Esophagus muscularis mucosa (tissue), 3 donors: ENCODE results near the gene ERGIC2.

Source experiments
- CTCF ChIP-seq, 3 experiments: fragments of 200-600 bp in 2 of 3; fragments of 450-650 bp in 1 of 3; sonication (generic) in 2 of 3; IDR thresholded peaks; one replicate each; pipeline ENCODE4 v1.5.1; 2017 to 2019; ENCODE audit warnings: antibody characterized with exemption in 3 of 3, mild to moderate bottlenecking in 2 of 3, moderate library complexity in 1 of 3
- POLR2A ChIP-seq: fragments of 450-650 bp; IDR thresholded peaks from one replicate; pipeline ENCODE4 v1.6.1; 2017; ENCODE audit warnings: antibody characterized with exemption, moderate library complexity, mild to moderate bottlenecking, low read depth

- TF ChIP-seq POLR2A: no peak
- TF ChIP-seq CTCF (IDR thresholded peaks at IDR 0.05): no peak
Observed at GRCh38 chr12:29306682-29307081, 74.3 kb downstream of the ERGIC2 start.
